Gastroesophageal sphincter (tissue), 3 donors: Measurements from ENCODE around the gene ANXA11.

ENCODE experiments used
- EP300 ChIP-seq: sonication (generic); formaldehyde crosslinking; IDR thresholded peaks from one replicate; pipeline ENCODE4 v1.6.1; 2017; ENCODE audit warnings: antibody characterized with exemption, mild to moderate bottlenecking
- POLR2A ChIP-seq, 2 donors: fragments of 450-650 bp; IDR thresholded peaks; one replicate each; pipeline ENCODE4 v1.6.1; 2017; ENCODE audit warnings: antibody characterized with exemption in 2 of 2, mild to moderate bottlenecking in 2 of 2, moderate library complexity in 1 of 2
- POLR2AphosphoS5 ChIP-seq: sonication (generic); formaldehyde crosslinking; IDR thresholded peaks from one replicate; pipeline ENCODE4 v1.6.1; 2017; ENCODE audit warnings: antibody characterized with exemption
- TF ChIP-seq, protein P1 (sequence below), 4 experiments: fragments of 200-600 bp in 2 of 4; fragments of 450-650 bp in 2 of 4; sonication (generic) in 1 of 4; IDR thresholded peaks; one replicate each; pipeline ENCODE4 v1.5.1; 2017 to 2019; ENCODE audit warnings: antibody characterized with exemption in 4 of 4, mild to moderate bottlenecking in 2 of 4, moderate library complexity in 2 of 4

DNA sequence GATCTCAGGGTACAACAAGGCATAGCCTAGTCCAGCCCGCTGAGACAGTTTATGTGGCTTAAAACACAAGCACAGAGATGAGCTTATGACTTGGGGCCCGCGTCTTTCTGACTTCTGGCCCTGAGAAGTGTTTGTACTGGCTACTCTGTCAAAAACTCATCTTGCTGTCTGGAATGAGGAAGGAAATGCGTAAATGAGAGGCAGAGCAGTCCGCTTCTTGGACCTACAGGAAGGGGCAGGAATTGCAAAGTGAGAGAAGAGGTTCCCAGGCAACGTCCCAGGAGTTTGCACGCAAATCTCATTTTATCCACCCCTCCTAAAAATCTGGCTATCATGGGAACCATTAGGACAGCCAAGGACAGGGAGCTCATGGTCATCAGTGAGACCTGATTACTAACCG, 5.5 kb downstream of the ANXA11 start:
- TF ChIP-seq EP300 (no peak), POLR2A (IDR thresholded peaks at IDR 0.05) (no peak), POLR2AphosphoS5 (peak; percentile 53)
- TF ChIP-seq, protein P1, sequence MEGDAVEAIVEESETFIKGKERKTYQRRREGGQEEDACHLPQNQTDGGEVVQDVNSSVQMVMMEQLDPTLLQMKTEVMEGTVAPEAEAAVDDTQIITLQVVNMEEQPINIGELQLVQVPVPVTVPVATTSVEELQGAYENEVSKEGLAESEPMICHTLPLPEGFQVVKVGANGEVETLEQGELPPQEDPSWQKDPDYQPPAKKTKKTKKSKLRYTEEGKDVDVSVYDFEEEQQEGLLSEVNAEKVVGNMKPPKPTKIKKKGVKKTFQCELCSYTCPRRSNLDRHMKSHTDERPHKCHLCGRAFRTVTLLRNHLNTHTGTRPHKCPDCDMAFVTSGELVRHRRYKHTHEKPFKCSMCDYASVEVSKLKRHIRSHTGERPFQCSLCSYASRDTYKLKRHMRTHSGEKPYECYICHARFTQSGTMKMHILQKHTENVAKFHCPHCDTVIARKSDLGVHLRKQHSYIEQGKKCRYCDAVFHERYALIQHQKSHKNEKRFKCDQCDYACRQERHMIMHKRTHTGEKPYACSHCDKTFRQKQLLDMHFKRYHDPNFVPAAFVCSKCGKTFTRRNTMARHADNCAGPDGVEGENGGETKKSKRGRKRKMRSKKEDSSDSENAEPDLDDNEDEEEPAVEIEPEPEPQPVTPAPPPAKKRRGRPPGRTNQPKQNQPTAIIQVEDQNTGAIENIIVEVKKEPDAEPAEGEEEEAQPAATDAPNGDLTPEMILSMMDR (IDR thresholded peaks at IDR 0.05), result peak in 3 of 4 experiments; percentile 25 to 44 (median 31)
